GM12891 (cell line): ENCODE measurements around the gene FAM163B.

Source experiments
- PAX5 ChIP-seq: IDR thresholded peaks from 2 replicates; pipeline ENCODE4 v1.6.1; 2011; ENCODE audit warnings: low read length, moderate library complexity, mild to moderate bottlenecking; ENCODE audit not compliant: insufficient read depth, severe bottlenecking
- POLR2A ChIP-seq: IDR thresholded peaks from 2 replicates; pipeline ENCODE4 v1.6.1; 2011; ENCODE audit warnings: low read depth, low read length, control low read depth
- POLR2AphosphoS5 ChIP-seq: IDR thresholded peaks from 2 replicates; pipeline ENCODE4 v1.6.1; 2011; ENCODE audit warnings: low read depth, low read length, control low read depth
- POU2F2 ChIP-seq: IDR thresholded peaks from 2 replicates; pipeline ENCODE4 v1.6.1; 2011; ENCODE audit warnings: low read depth, mild to moderate bottlenecking, control low read depth, low read length, moderate library complexity
- SPI1 ChIP-seq: IDR thresholded peaks from 2 replicates; pipeline ENCODE4 v1.6.1; 2011; ENCODE audit warnings: low read depth, low read length, control low read depth
- TAF1 ChIP-seq: IDR thresholded peaks from 2 replicates; pipeline ENCODE4 v1.6.1; 2011; ENCODE audit warnings: low read depth, low read length, control low read depth

DNA sequence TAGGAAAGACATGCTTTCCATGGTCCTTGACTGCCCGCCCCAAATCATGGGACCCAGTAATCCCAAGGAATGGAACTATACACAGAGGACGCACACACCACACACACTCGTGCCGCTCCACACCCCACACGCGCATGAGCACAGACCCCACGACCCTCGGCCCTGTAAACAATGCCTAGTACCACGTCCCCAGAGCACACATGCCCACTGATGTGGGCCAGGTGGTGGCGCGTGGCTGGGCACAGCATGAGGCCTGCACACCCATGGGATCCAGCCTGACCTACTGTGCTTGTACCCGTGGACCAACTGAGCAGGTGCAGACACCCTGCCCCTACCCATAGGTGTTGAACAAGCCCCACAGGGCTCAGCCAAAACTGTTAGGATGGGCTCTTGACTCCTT is 27.7 kb upstream of the FAM163B start:
- TF ChIP-seq POLR2AphosphoS5 (no peak), POLR2A (no peak), POU2F2 (no peak), TAF1 (no peak), SPI1 (no peak), PAX5 (no peak)
